SKM-1 (cell line): ENCODE results near the gene THRB.

Source experiments
- DNase-seq: peaks from one replicate; lab custom pipeline; 2025; ENCODE audit not compliant: unreplicated experiment; lab: John Stamatoyannopoulos, UW

The THRB gene

GRCh38 chr3:24494618-24495325 is at the start of gene THRB:
THRB (minus strand) TSS chr3:24494850.
- no peak for DNase-seq

- DNase-seq, result no peak
Measured at GRCh38 chr3:24541935-24542334, 47.3 kb upstream of the THRB start.

GRCh38 chr3:24540821-24541220 is 46.2 kb upstream of the THRB start:
- no peak for DNase-seq

GRCh38 chr3:24539699-24540098 is 45.0 kb upstream of the THRB start:
- DNase-seq, result no peak

- no peak for DNase-seq
Measured at GRCh38 chr3:24538891-24539290, 44.2 kb upstream of the THRB start.

GRCh38 chr3:24533561-24534193 is 39.0 kb upstream of the THRB start:
- no peak for DNase-seq

GRCh38 chr3:24530471-24530870 is 35.8 kb upstream of the THRB start:
- no peak for DNase-seq

GRCh38 chr3:24529210-24529609 is 34.6 kb upstream of the THRB start:
- DNase-seq, result no peak

- no peak for DNase-seq
Measured at GRCh38 chr3:24526640-24527212, 32.1 kb upstream of the THRB start.

GRCh38 chr3:24525557-24525956 is 30.9 kb upstream of the THRB start:
- DNase-seq, result no peak

- no peak for DNase-seq
Measured at GRCh38 chr3:24525022-24525421, 30.4 kb upstream of the THRB start.

- no peak for DNase-seq
Measured at GRCh38 chr3:24523988-24524727, 29.5 kb upstream of the THRB start.

- no peak for DNase-seq
Measured at GRCh38 chr3:24523215-24523614, 28.6 kb upstream of the THRB start.

- no peak for DNase-seq
Measured at GRCh38 chr3:24522146-24522579, 27.5 kb upstream of the THRB start.

GRCh38 chr3:24521420-24522145 is 26.9 kb upstream of the THRB start:
- DNase-seq, result no peak

- no peak for DNase-seq
Measured at GRCh38 chr3:24520976-24521419, 26.3 kb upstream of the THRB start.

GRCh38 chr3:24520101-24520495 is 25.4 kb upstream of the THRB start:
- no peak for DNase-seq

GRCh38 chr3:24519368-24520100 is 24.9 kb upstream of the THRB start:
- no peak for DNase-seq

GRCh38 chr3:24518990-24519367 is 24.3 kb upstream of the THRB start:
- DNase-seq, result no peak

- no peak for DNase-seq
Measured at GRCh38 chr3:24514119-24514518, 19.5 kb upstream of the THRB start.
